Stimulated activated CD4-positive, alpha-beta T cell treated with anti-CD3 and anti-CD28 coated beads, Interleukin-1b, Interleukin-23, amount 100 ng/mL, for 48 hours (primary cell): Measurements from ENCODE around the gene ZNF331.

ENCODE experiments used
- DNase-seq: peaks from one replicate; pipeline ENCODE4 v3.0.0-alpha.2; 2020

The ZNF331 gene

GRCh38 chr19:53579518-53579917 is 41.6 kb downstream of the ZNF331 start:
- no peak for DNase-seq

- DNase-seq, result no peak
These were observed 43.2 kb downstream of the ZNF331 start for GRCh38 chr19:53580871-53581835.

DNA sequence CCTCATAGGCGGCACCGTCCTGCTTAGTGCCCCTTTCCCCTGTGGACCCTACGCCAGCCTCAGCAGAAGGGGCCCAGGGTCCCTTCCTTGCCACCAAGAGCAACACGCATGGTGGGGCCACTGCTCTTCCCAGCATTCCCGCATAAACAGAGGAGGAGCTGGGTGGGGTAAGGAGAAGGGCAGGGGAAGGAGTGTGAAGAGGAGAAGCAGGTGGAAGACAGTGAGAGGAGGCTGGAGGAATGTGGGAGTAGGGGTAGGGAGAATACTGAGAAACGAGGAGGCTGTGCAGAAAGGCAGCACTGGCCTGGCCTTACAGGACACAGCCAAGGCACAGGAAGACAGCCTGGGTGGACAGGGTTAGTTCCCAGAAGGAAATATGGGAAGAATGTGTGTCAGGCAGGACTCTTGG is 43.9 kb downstream of the ZNF331 start:
- DNase-seq, result no peak

DNA sequence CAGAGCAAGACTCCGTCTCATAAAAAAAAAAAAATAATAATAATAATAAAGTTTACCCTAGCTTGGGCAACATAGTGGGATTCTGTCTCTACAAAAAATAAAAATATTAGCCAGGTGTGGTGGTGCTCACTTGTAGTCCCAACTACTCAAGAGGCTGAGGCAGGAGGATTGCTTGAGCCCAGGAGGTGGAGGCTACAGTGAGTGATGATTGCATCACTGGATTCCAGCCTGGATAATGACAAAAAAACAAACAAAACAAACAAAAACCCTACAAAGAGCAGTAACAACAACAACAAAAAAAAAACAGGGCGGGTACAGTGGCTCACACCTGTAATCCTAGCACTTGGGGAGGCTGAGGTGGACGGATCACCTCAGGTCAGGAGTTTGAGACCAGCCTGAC is 45.2 kb downstream of the ZNF331 start:
- no peak for DNase-seq

GRCh38 chr19:53586277-53586691 is 48.3 kb downstream of the ZNF331 start:
- no peak for DNase-seq

- DNase-seq, result no peak
These were observed 57.0 kb downstream of the ZNF331 start for GRCh38 chr19:53594811-53595509.

DNA sequence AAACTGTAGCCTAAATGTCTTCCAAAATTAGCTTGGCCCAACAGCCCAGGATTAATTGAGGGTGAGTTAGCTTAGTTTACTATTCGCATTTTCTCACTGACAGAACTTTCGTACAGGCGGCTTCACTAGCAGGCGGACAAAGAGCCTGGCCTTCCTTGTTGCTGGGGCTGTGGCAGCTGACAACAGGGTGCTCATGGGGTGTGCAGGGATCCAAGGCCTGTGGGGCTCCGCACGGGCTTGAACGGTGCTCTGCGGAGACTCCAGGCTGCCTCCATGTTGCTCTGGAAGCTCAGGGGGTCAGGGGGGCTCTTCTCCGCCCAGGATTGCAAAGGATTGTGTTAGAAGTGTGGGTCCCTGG is 57.5 kb downstream of the ZNF331 start:
- DNase-seq, result no peak

DNA sequence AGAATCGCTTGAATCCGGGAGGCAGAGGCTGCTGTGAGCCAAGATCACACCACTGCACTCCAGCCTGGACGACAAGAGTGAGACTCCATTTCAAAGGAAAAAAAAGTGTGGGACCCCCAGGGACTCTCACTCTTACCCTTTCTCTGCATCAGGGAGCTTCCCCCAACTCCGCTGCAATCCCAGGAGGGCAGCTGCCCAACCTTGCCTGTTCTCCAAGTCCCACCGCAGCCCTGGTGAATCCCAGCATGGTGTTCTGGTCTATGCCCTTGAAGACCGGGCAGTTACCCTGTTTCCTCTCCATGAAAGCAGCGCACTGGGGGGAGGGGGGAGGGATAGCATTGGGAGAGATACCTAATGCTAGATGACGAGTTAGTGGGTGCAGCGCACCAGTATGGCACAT is 58.1 kb downstream of the ZNF331 start:
- no peak for DNase-seq

DNA sequence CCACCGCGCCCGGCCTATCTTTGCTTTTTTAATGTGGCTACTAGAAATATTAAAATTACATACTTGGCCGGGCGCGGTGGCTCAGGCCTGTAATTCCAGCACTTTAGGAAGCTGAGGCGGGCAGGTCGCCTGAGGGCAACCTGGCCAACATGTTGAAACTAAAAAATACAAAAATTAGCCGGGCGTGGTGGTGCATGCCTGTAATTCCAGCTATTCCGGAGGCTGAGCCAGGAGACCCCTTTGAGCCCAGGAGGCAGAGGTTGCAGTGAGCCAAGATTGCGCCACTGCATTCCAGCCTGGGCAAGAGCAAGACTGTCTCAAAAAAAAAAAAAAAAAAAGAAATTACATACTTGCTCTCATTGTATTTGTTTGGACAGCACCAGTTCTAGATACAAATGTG is 59.1 kb downstream of the ZNF331 start:
- no peak for DNase-seq

DNA sequence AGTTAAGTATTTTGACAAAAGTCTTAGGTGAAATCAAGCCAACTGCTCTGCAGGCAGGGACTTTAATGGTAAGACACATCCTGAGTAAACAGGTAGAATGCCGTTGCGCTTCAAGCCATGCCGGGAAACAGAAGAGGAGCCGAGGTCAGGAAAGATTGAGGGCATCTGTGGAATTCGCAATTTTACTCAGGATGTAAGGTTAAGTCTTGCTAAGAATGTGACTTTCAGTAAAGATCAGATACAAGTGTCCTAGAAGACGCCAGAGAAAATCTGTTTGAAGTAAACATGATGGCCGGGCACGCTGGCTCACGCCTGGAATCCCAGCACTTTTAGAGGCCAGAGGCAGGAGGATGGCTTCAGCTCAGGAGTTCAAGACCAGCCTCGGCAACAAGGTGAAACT is 60.4 kb downstream of the ZNF331 start:
- no peak for DNase-seq

DNA sequence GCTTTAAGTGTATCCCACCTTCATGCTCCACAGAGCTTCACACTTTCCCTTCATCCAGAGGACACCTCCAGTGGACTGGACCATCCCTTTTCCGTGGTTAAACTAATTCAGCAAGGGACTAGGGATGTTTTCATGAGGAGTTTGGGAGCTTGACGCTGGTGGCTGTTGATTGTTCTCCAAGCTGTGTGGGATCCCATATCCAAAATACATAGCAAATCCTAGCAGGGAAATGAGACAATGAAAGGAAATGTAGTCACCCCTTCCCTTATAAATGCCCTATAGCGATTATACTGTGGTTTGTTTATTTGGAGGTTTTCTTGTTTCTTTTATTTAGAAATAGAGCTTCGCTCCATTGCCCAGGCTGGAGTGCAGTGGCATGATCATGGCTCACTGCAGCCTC is 62.3 kb downstream of the ZNF331 start:
- no peak for DNase-seq

DNA sequence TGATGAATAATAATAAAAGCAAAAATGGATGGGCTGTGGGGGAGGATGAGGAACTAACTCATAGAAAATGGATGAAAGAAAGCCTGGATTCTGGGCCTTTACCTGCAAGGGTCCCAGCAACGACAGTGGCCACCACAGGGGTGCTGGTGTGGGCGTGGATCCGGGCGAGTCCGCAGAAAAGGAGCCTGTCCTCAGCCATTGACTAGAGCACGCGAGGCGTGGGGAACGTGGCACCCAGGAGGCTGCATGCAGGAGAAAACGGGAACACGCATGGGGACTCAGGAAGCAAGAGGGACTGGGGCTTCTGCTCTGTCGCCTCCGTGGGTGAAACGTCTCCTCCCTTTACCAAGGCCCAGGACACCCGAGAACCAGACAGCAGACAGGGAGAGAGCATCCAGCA is 68.1 kb downstream of the ZNF331 start:
- DNase-seq, result no peak

DNA sequence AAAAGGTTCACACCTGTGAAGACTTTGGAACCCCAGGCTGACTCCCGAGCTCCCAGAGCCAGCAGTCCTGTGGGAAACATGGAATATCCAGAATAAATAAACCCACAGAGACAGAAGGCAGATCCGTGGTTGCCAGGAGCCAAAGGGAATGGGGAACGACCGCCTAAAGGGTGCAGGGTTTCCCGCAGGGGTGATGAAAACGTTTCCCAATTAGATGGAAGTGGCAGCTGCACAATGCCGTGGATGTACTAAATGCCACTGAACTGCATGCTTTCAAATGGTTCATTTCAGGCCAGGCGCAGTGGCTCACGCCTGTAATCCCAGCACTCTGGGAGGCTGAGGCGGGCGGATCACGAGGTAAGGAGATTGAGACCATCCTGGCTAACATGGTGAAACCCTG is 70.4 kb downstream of the ZNF331 start:
- DNase-seq, result no peak

GRCh38 chr19:53612762-53613526 is 75.0 kb downstream of the ZNF331 start:
- no peak for DNase-seq

DNA sequence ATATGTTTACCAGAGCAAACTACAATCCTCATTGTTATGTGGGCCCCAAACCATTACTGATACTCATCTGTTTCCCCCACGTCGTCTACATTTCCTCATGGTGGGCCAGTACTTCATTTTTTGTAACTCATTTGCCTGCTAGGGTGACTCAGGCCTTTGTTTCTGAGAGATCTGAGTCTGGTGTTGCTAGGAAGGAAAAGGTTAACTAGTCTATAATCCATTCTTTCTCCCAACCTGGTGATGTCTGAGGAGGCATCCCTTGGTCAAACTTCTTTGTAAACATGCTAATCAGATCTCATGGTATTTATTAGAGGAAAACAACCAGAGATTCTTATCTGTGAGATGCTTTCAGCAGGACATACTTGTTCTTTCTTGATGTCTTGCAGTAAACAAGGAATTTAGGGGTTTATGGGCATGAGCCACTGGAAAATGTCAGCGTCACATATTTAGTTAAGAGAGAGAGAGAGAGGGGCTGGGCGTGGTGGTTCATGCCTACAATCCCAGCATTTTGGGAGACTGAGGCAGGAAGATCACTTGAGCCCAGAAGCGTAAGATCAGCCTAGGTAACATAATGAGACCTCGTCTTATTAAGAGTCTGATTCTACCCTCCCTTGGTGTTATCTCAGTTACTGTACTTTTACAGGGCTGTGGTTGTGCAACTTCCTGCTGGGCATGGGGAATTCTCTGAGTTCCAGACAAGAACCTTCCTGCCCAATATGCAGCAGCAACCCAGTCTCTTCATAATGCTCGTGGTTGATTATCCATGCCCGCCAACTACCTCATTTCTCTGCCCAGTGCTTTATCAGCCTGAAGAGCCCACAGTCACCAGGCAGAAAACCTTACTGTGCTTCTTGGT is 84.2 kb downstream of the ZNF331 start:
- no peak for DNase-seq

DNA sequence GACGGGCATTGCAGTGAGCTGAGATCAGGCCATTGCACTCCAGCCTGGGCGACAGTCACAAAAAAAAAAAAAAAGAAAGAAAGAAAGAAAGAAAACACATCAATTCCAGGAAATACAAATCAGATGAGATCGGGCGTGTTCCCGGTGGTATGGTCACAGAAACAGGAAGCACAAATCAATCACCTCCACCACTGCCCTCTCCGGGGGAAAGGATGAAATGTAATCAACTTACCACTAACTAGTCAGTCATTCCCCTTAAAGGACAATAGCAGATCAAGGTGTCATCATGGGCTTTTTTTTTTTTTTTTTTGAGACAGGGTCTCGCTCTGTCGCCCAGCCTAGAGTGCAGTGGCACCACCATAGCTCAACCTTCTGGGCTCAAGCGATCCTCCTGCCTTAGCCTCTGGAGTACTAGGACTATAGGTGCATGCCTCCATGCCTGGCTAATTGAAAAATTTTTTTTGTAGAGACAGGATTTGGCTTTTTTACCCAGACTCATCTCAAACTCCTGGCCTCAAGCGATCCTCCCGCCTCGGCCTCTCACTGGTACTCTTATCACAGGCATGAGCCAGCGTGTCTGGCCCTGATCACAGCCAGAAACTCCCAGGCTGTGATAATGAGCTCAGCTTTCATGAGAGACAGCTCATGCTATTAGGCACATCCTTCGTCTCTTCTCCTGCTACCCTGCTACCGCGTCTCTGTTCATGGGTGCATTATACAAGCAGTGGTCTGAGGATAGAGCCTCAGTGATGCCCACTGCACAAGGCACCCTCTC is 87.0 kb downstream of the ZNF331 start:
- no peak for DNase-seq

GRCh38 chr19:53626486-53626885 is 88.5 kb downstream of the ZNF331 start:
- DNase-seq, result no peak

- DNase-seq, result no peak
These were observed 89.0 kb downstream of the ZNF331 start for GRCh38 chr19:53626976-53627375.
